T-helper 2 cell (primary cell): Measurements from ENCODE around the gene TRIM17.
A peak's percentile ranks its signal among the peaks of the same experiment; 100 is the strongest.
"Not testable (repeated sequence)": the region's sequence is repeated elsewhere in the genome, so short reads cannot be mapped to it uniquely, and the experiment has no call there.

Source experiments
- DNase-seq, 5 experiments: peaks; one replicate each; pipeline versions ENCODE4 v3.0.0 to v3.0.0-alpha.2; 2012 to 2022

Gene TRIM17

GRCh38 chr1:228448372-228448771, 31.7 kb upstream of the TRIM17 start:
- no peak for DNase-seq

GRCh38 chr1:228446852-228447251, 30.2 kb upstream of the TRIM17 start:
- DNase-seq: no peak

- DNase-seq: peak in 2 of 5 experiments; percentile 12 to 75
Measured at GRCh38 chr1:228445843-228446650, 29.4 kb upstream of the TRIM17 start.

- no peak for DNase-seq
Measured at GRCh38 chr1:228445490-228445842, 28.8 kb upstream of the TRIM17 start.

GRCh38 chr1:228443395-228443794, 26.7 kb upstream of the TRIM17 start:
- DNase-seq: no peak

- DNase-seq: no peak
Measured at GRCh38 chr1:228440761-228441500, 24.3 kb upstream of the TRIM17 start.

- DNase-seq: peak in 1 of 5 experiments; percentile 39
Measured at GRCh38 chr1:228438266-228438665, 21.6 kb upstream of the TRIM17 start.

- no peak for DNase-seq
Measured at GRCh38 chr1:228437424-228437962, 20.8 kb upstream of the TRIM17 start.

GRCh38 chr1:228434689-228435088, 18.0 kb upstream of the TRIM17 start:
- DNase-seq: no peak

GRCh38 chr1:228433337-228434053, 16.8 kb upstream of the TRIM17 start:
- DNase-seq: not testable (repeated sequence)

- no peak for DNase-seq
Measured at GRCh38 chr1:228430243-228430642, 13.6 kb upstream of the TRIM17 start.

GRCh38 chr1:228429698-228430097, 13.0 kb upstream of the TRIM17 start:
- DNase-seq: no peak

- no peak for DNase-seq
Measured at GRCh38 chr1:228429007-228429406, 12.3 kb upstream of the TRIM17 start.

- no peak for DNase-seq
Measured at GRCh38 chr1:228428412-228428811, 11.8 kb upstream of the TRIM17 start.

GRCh38 chr1:228426518-228427175, 10.0 kb upstream of the TRIM17 start:
- no peak for DNase-seq

GRCh38 chr1:228424685-228425660, 8.3 kb upstream of the TRIM17 start:
- no peak for DNase-seq

GRCh38 chr1:228423404-228424053, 6.9 kb upstream of the TRIM17 start:
- no peak for DNase-seq

GRCh38 chr1:228420968-228421826, 4.5 kb upstream of the TRIM17 start:
- peak in 1 of 5 experiments; percentile 65 for DNase-seq

- DNase-seq: no peak
Measured at GRCh38 chr1:228417483-228418203, 982 bp upstream of the TRIM17 start.
